ENCODE data around the gene CTBP1. TPM values are rescaled to one million over a fixed set of nuclear protein-coding genes. Genes with fewer than 3 reads are reported as not detected.

The CTBP1 gene
- total and polyA plus RNA-seq, 2 experiments from 2014 or later: 40.1 to 160 TPM

- H3K27ac ChIP-seq: no peak overlapping the region
- in situ Hi-C loops (cut with MboI): no loop called here
- H3K4me3 ChIP-seq: no peak overlapping the region
- no peaks in the 10 kb centered on the region for H3F3A ChIP-seq (ENCODE audit: insufficient read depth)
- no peaks in the 10 kb centered on the region for H3K9me3 ChIP-seq (ENCODE audit: low read depth)
- no peak overlapping the region for H3K9ac ChIP-seq
- TF ChIP-seq EZH2phosphoT487 (IDR thresholded peaks at IDR 0.05; ENCODE audit: insufficient read depth, low read depth) (no peak), EZH2 (IDR thresholded peaks at IDR 0.05; ENCODE audit: insufficient read depth, poor library complexity, severe bottlenecking) (no peak)
- H3K79me2 ChIP-seq (ENCODE audit: insufficient read depth): peaks cover 71% of the 10 kb centered on the region
- no peaks in the 10 kb centered on the region for H3K9me2 ChIP-seq (ENCODE audit: insufficient read depth)
- 0 out of 2 replicates have a peak, but pooled peaks cover 8% of the 10 kb centered on the region for H3K4me1 ChIP-seq (ENCODE audit: insufficient read depth)
- no peak overlapping the region for H2AFZ ChIP-seq
- DNase-seq: no peak
- H4K20me1 ChIP-seq (ENCODE audit: insufficient read depth): peaks cover 6% of the 10 kb centered on the region; the same call in 1 of the 2 replicates
- WGBS, 2 experiments (ENCODE audit: low coverage in 1 of 2, low lambda C conversion rate in 2 of 2, missing lambda C conversion rate in 2 of 2): 87 to 88% methylated on average over 18 to 19 of the region's 19 CpGs
- no peak overlapping the region for H3K4me2 ChIP-seq (ENCODE audit: unreplicated experiment)
- H3K36me3 ChIP-seq (ENCODE audit: low read depth): peaks cover 3% of the 10 kb centered on the region; the same call in 1 of the 2 replicates
- no peaks in the 10 kb centered on the region for H3K27me3 ChIP-seq (replicated peaks; ENCODE audit: insufficient read depth)
These were observed 12.8 kb downstream of the CTBP1 start for GRCh38 chr4:1236103-1236641.

GRCh38 chr4:1235381-1236102 lies 13.4 kb downstream of the CTBP1 start:
- Histone ChIP-seq H2AFZ (no peak overlapping the region), H3K27ac (no peak overlapping the region), H3K4me1 (ENCODE audit: insufficient read depth) (0 out of 2 replicates have a peak, but pooled peaks cover 8% of the 10 kb centered on the region), H3K4me2 (ENCODE audit: unreplicated experiment) (no peak overlapping the region), H3K27me3 (replicated peaks; ENCODE audit: insufficient read depth) (no peaks in the 10 kb centered on the region), H3K36me3 (ENCODE audit: low read depth) (peaks cover 3% of the 10 kb centered on the region; the same call in 1 of the 2 replicates), H4K20me1 (ENCODE audit: insufficient read depth) (peaks cover 6% of the 10 kb centered on the region; the same call in 1 of the 2 replicates), H3K9ac (no peak overlapping the region), H3K79me2 (ENCODE audit: insufficient read depth) (peaks cover 65% of the 10 kb centered on the region), H3K4me3 (no peak overlapping the region), H3F3A (ENCODE audit: insufficient read depth) (no peaks in the 10 kb centered on the region), H3K9me2 (ENCODE audit: insufficient read depth) (no peaks in the 10 kb centered on the region), H3K9me3 (ENCODE audit: low read depth) (no peaks in the 10 kb centered on the region)
- in situ Hi-C loops (cut with MboI): no loop called here
- no peak for DNase-seq
- 95 to 98% methylated on average over 35 of the region's 35 CpGs for WGBS, 2 experiments (ENCODE audit: low coverage in 1 of 2, low lambda C conversion rate in 2 of 2, missing lambda C conversion rate in 2 of 2)
- TF ChIP-seq EZH2phosphoT487 (IDR thresholded peaks at IDR 0.05; ENCODE audit: insufficient read depth, low read depth) (no peak), EZH2 (IDR thresholded peaks at IDR 0.05; ENCODE audit: insufficient read depth, poor library complexity, severe bottlenecking) (no peak)

GRCh38 chr4:1234811-1235292 lies 14.1 kb downstream of the CTBP1 start:
- Histone ChIP-seq H3K9me2 (ENCODE audit: insufficient read depth) (no peaks in the 10 kb centered on the region), H3K27ac (no peak overlapping the region), H2AFZ (no peak overlapping the region), H3K9ac (no peak overlapping the region), H3K4me3 (no peak overlapping the region), H4K20me1 (ENCODE audit: insufficient read depth) (peaks cover 6% of the 10 kb centered on the region; the same call in 1 of the 2 replicates), H3K36me3 (ENCODE audit: low read depth) (peaks cover 3% of the 10 kb centered on the region; the same call in 1 of the 2 replicates), H3F3A (ENCODE audit: insufficient read depth) (no peaks in the 10 kb centered on the region), H3K27me3 (replicated peaks; ENCODE audit: insufficient read depth) (no peaks in the 10 kb centered on the region), H3K4me2 (ENCODE audit: unreplicated experiment) (no peak overlapping the region), H3K4me1 (ENCODE audit: insufficient read depth) (0 out of 2 replicates have a peak, but pooled peaks cover 8% of the 10 kb centered on the region), H3K9me3 (ENCODE audit: low read depth) (no peaks in the 10 kb centered on the region), H3K79me2 (ENCODE audit: insufficient read depth) (peaks cover 62% of the 10 kb centered on the region)
- in situ Hi-C loops (cut with MboI): no loop called here
- DNase-seq: no peak
- 42 to 43% methylated on average over 24 of the region's 24 CpGs for WGBS, 2 experiments (ENCODE audit: low coverage in 1 of 2, low lambda C conversion rate in 2 of 2, missing lambda C conversion rate in 2 of 2)
- no peak for TF ChIP-seq EZH2 (IDR thresholded peaks at IDR 0.05; ENCODE audit: insufficient read depth, poor library complexity, severe bottlenecking)
- TF ChIP-seq EZH2phosphoT487 (IDR thresholded peaks at IDR 0.05; ENCODE audit: insufficient read depth, low read depth): no peak

GRCh38 chr4:1234309-1234695 lies 14.6 kb downstream of the CTBP1 start:
- H3K27ac ChIP-seq: no peak overlapping the region
- H3K9me2 ChIP-seq (ENCODE audit: insufficient read depth): no peaks in the 10 kb centered on the region
- H3K27me3 ChIP-seq (replicated peaks; ENCODE audit: insufficient read depth): no peaks in the 10 kb centered on the region
- no peak overlapping the region for H3K4me2 ChIP-seq (ENCODE audit: unreplicated experiment)
- no peak overlapping the region for H3K4me3 ChIP-seq
- 39 to 47% methylated on average over 8 of the region's 8 CpGs for WGBS, 2 experiments (ENCODE audit: low coverage in 1 of 2, low lambda C conversion rate in 2 of 2, missing lambda C conversion rate in 2 of 2)
- H3K79me2 ChIP-seq (ENCODE audit: insufficient read depth): peaks cover 57% of the 10 kb centered on the region
- TF ChIP-seq EZH2 (IDR thresholded peaks at IDR 0.05; ENCODE audit: insufficient read depth, poor library complexity, severe bottlenecking): no peak
- no peak overlapping the region for H2AFZ ChIP-seq
- H3K9me3 ChIP-seq (ENCODE audit: low read depth): no peaks in the 10 kb centered on the region
- in situ Hi-C loops (cut with MboI): no loop called here
- no peak overlapping the region for H3K9ac ChIP-seq
- DNase-seq: peak; percentile 48
- peaks cover 6% of the 10 kb centered on the region; the same call in 1 of the 2 replicates for H4K20me1 ChIP-seq (ENCODE audit: insufficient read depth)
- peaks cover 3% of the 10 kb centered on the region; the same call in 1 of the 2 replicates for H3K36me3 ChIP-seq (ENCODE audit: low read depth)
- H3K4me1 ChIP-seq (ENCODE audit: insufficient read depth): 0 out of 2 replicates have a peak, but pooled peaks cover 8% of the 10 kb centered on the region
- H3F3A ChIP-seq (ENCODE audit: insufficient read depth): no peaks in the 10 kb centered on the region

Measured in GM23248 (cell line).